ENCODE measurements around the gene ZNF672.
"Not testable (repeated sequence)": the region's sequence is repeated elsewhere in the genome, so short reads cannot be mapped to it uniquely, and the experiment has no call there.

Gene ZNF672

DNA sequence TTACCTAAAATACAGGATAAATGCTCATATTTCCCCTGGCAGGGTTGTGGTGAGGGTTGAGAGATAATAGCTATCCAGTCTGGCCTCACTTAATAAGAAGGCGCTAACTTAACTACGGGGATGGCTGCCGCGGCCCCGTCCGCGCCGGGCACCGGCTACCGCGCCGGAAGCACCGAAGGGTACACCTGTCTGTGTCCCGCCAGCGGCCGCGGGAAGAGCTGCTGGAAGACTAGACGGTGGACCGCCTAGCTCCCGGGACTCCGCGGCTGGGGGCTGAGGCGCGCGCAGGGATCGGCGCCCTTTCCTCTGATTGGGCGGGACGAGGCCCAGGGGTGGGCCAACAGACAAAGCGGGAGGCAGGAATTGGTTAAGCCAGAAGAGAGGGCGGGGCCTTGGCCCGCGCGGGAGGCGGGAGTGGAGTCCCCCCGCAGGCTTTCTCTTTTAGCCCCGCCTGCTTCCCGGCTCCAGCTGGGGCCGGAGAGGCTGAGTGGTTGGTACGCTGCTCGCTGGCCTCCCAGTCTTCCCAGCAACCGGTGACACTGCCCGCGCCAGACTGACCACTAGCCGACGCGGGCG is at the start of gene ZNF672:
Gene ZNF672, plus strand, starts transcription at position 444 of the 576 bp plus-strand sequence. CDS start 9,051 bp downstream, outside the sequence.
- H3K4me3 ChIP-seq (ENCODE audit: low read length) = peak within 1 kb of the TSS; percentile 91
- H3K9ac ChIP-seq (ENCODE audit: low read length) = peak within 1 kb of the TSS; percentile 94
- no peaks in the 10 kb centered on the region for H3K27me3 ChIP-seq (ENCODE audit: control insufficient read depth, insufficient read depth, low read length)
- H3K9me3 ChIP-seq (ENCODE audit: control insufficient read depth, low read length) = no peaks in the 10 kb centered on the region
- peaks cover 8% of the 10 kb centered on the region for H3K4me1 ChIP-seq (ENCODE audit: control insufficient read depth, insufficient read depth, low read length)
- H3K36me3 ChIP-seq (ENCODE audit: control insufficient read depth, insufficient read depth, low read length) = no peaks in the 10 kb centered on the region

DNA sequence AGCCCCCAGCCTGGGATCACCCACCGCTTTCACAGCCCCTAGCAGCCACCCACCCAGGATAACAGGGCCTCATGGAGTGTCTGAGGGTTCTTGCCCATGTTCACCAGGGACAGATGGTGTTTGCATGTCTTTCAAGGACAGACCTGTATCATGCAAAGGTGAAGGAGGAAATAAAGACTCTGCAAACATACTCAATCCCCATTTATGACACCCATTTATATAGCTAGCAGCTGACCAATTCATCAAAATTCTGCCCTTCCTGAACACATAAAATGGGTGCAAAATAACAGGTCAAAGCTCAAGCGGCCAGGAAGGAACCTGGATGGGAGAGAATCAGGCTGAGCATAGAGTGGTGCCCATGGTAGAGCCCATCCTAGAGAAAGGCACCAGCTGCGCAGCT is 49.7 kb upstream of the ZNF672 start:
- Histone ChIP-seq H3K9ac (ENCODE audit: low read length) (no peak overlapping the region), H3K9me3 (ENCODE audit: control insufficient read depth, low read length) (no peaks in the 10 kb centered on the region), H3K4me3 (ENCODE audit: low read length) (no peak overlapping the region), H3K36me3 (ENCODE audit: control insufficient read depth, insufficient read depth, low read length) (no peaks in the 10 kb centered on the region), H3K4me1 (ENCODE audit: control insufficient read depth, insufficient read depth, low read length) (no peaks in the 10 kb centered on the region), H3K27me3 (ENCODE audit: control insufficient read depth, insufficient read depth, low read length) (peaks cover 5% of the 10 kb centered on the region)

DNA sequence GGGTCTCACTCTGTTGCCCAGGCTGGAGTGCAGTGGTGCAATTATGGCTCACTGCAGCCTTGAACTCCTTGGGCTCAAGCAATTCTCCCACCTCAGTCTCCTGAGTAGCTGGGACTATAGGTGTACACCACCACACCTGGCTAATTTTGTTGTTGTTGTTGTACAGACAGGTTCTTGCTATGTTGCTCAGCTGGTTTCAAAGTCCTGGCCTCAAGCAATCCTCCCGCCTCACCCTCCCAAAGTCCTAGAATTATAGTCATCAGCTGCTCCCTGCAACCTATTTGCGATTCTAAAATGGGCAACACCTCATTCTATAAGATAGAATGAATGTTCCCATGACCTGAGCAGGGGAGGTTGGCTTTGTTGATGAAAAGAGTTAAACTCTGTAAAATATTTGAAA is 48.7 kb upstream of the ZNF672 start:
- H3K36me3 ChIP-seq (ENCODE audit: control insufficient read depth, insufficient read depth, low read length); H3K4me3 ChIP-seq (ENCODE audit: low read length); H3K27me3 ChIP-seq (ENCODE audit: control insufficient read depth, insufficient read depth, low read length); H3K9me3 ChIP-seq (ENCODE audit: control insufficient read depth, low read length); H3K9ac ChIP-seq (ENCODE audit: low read length); H3K4me1 ChIP-seq (ENCODE audit: control insufficient read depth, insufficient read depth, low read length): not testable (repeated sequence)

DNA sequence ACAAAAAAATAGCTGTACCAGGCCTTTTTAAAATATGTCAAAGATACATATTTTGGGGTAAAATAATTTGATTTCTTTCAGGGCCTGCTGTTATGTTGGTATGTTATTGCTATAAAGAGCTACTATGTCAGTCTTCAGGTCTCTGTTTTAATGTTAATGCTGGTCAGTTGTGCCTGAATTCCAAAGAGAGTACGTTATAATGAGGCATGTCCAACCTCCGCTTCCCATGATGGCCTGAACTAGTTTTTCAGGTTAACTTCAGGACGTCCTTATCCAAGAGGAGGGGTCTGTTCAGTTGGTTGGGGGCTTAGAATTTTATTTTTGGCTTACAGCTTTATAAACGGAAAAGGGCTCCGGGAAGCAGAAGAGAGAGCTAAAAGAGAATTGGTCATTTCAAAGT is 47.6 kb upstream of the ZNF672 start:
- no peaks in the 10 kb centered on the region for H3K9me3 ChIP-seq (ENCODE audit: control insufficient read depth, low read length)

DNA sequence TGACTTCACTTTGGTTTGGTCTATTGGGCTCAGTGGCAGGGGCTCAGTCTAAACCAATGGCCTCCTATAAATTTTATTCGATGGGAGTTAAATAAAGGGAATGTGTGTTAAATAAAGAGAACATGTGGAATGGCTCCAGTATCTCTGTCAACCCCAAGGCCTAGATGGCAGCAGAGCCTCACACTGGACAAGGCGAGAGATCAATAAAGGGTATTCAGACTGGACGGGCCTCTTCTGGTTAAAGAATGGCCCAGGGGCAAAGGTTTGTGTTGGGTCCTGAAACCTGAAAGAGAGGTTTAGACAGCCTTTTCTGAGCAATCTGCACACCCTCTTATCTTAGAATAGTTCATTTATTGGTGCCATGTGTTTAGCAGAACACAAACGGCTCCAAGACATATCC is 47.0 kb upstream of the ZNF672 start:
- Histone ChIP-seq H3K36me3 (ENCODE audit: control insufficient read depth, insufficient read depth, low read length) (no peaks in the 10 kb centered on the region), H3K9ac (ENCODE audit: low read length) (no peak overlapping the region), H3K4me1 (ENCODE audit: control insufficient read depth, insufficient read depth, low read length) (no peaks in the 10 kb centered on the region), H3K9me3 (ENCODE audit: control insufficient read depth, low read length) (no peaks in the 10 kb centered on the region), H3K4me3 (ENCODE audit: low read length) (no peak overlapping the region), H3K27me3 (ENCODE audit: control insufficient read depth, insufficient read depth, low read length) (peaks cover 5% of the 10 kb centered on the region)

More for the DNA sequence above, 47.6 kb upstream of the ZNF672 start:
- Histone ChIP-seq H3K36me3 (ENCODE audit: control insufficient read depth, insufficient read depth, low read length) (no peaks in the 10 kb centered on the region), H3K4me3 (ENCODE audit: low read length) (no peak overlapping the region), H3K9ac (ENCODE audit: low read length) (no peak overlapping the region), H3K27me3 (ENCODE audit: control insufficient read depth, insufficient read depth, low read length) (peaks cover 5% of the 10 kb centered on the region), H3K4me1 (ENCODE audit: control insufficient read depth, insufficient read depth, low read length) (no peaks in the 10 kb centered on the region)

DNA sequence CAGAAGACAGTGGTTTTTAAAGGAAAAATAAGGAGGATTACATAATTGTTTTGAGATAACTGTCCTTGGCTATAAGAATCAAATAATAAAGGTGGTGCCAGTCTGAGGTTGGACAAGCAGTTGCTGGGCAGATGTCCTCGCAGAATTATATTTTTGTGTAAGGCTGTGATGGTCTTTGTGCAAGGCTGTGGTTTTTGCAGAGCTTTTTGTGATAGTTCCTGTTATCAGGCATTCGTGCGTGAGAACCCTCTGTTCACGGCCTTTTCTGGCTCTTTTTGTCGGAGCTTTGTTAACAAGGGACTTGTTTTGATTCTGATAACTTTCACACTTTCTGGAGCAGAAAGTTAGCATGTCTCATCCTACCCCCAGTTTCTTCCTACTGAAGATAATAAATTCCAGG is 45.7 kb upstream of the ZNF672 start:
- H3K4me1 ChIP-seq (ENCODE audit: control insufficient read depth, insufficient read depth, low read length) = no peaks in the 10 kb centered on the region
- H3K9ac ChIP-seq (ENCODE audit: low read length) = no peak overlapping the region
- H3K9me3 ChIP-seq (ENCODE audit: control insufficient read depth, low read length) = no peaks in the 10 kb centered on the region
- H3K36me3 ChIP-seq (ENCODE audit: control insufficient read depth, insufficient read depth, low read length) = no peaks in the 10 kb centered on the region
- peaks cover 5% of the 10 kb centered on the region for H3K27me3 ChIP-seq (ENCODE audit: control insufficient read depth, insufficient read depth, low read length)
- no peak overlapping the region for H3K4me3 ChIP-seq (ENCODE audit: low read length)

DNA sequence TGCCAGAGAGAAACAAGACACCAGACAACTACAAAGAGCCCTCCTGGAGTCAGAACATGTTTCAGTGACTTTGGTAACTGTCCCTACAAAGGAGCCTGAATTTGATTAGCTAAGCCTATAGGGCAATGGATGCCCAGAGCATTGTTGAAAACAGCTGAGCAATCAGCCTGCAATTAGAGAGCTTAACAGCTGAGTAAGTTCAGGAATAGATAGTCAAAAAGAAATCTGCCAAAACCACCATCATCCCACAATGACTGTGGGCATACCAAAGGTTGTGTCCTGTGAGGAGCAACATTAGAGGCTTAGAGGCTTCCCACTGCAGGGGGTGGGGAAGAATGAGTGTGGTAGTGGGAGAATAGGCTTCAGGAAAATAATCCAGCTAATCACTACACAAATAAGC is 44.4 kb upstream of the ZNF672 start:
- Histone ChIP-seq H3K4me1 (ENCODE audit: control insufficient read depth, insufficient read depth, low read length) (no peaks in the 10 kb centered on the region), H3K36me3 (ENCODE audit: control insufficient read depth, insufficient read depth, low read length) (no peaks in the 10 kb centered on the region), H3K4me3 (ENCODE audit: low read length) (no peak overlapping the region), H3K9ac (ENCODE audit: low read length) (no peak overlapping the region), H3K9me3 (ENCODE audit: control insufficient read depth, low read length) (no peaks in the 10 kb centered on the region), H3K27me3 (ENCODE audit: control insufficient read depth, insufficient read depth, low read length) (peaks cover 3% of the 10 kb centered on the region)

DNA sequence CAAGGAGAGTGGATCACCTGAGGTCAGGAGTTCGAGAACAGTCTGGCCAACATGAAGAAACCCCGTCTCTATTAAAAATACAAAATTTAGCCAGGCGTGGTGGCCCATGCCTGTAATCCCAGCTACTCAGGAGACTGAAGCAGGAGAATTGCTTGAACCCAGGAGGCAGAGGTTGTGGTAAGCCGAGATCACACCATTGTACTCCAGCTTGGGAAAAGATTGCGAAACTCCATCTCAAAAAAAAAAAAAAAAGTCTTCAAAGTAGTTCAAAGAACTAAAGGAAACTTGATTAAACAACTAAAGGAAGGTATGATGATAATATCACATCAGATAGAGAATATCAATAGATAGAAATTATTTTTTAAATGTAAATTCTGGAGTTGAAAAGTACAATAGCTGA is 43.4 kb upstream of the ZNF672 start:
- not testable (repeated sequence) for H3K9me3 ChIP-seq (ENCODE audit: control insufficient read depth, low read length); H3K4me1 ChIP-seq (ENCODE audit: control insufficient read depth, insufficient read depth, low read length); H3K4me3 ChIP-seq (ENCODE audit: low read length); H3K9ac ChIP-seq (ENCODE audit: low read length); H3K36me3 ChIP-seq (ENCODE audit: control insufficient read depth, insufficient read depth, low read length); H3K27me3 ChIP-seq (ENCODE audit: control insufficient read depth, insufficient read depth, low read length)

DNA sequence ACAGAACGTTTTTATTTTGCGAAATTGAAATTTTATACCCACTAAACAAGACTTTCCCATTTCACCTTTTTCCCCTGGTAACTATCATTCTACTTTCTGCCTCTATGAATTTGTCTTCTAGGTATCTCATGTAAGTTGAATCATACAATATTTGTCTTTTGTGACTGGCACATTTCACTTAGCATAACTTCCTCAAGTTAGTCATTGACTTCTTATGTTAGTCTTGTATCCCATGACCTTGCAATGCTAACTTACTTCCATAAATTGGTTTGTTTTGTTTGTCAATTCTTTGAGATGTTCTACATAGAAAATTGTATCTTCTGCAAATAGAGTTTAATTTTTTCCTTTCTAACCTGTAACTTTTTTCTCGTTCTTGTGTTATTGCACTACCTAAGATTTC is 39.2 kb upstream of the ZNF672 start:
- H3K27me3 ChIP-seq (ENCODE audit: control insufficient read depth, insufficient read depth, low read length) = peaks cover 4% of the 10 kb centered on the region
- H3K36me3 ChIP-seq (ENCODE audit: control insufficient read depth, insufficient read depth, low read length) = no peaks in the 10 kb centered on the region
- H3K4me1 ChIP-seq (ENCODE audit: control insufficient read depth, insufficient read depth, low read length) = no peaks in the 10 kb centered on the region
- H3K9me3 ChIP-seq (ENCODE audit: control insufficient read depth, low read length) = no peaks in the 10 kb centered on the region
- no peak overlapping the region for H3K9ac ChIP-seq (ENCODE audit: low read length)
- no peak overlapping the region for H3K4me3 ChIP-seq (ENCODE audit: low read length)

DNA sequence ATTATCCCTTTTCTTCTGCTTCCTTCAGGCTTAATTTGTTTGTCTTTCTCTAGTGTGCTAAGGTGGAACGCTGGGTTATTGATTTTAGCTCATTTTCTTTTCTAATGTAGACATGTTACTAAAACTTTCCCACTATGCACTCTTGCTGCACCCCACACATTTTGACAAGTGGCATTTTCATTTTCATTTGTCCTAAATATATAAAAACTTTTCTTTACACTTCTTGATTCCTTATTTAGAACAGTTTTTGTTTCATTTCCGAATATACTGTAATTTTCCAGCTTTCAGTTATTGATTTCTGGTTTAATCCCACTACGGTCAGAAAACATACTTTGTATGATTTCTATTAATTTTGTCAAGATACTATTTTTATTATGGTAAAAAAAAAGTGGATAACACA is 37.6 kb upstream of the ZNF672 start:
- peaks cover 4% of the 10 kb centered on the region for H3K27me3 ChIP-seq (ENCODE audit: control insufficient read depth, insufficient read depth, low read length)
- H3K9ac ChIP-seq (ENCODE audit: low read length) = no peak overlapping the region
- H3K4me3 ChIP-seq (ENCODE audit: low read length) = no peak overlapping the region
- no peaks in the 10 kb centered on the region for H3K9me3 ChIP-seq (ENCODE audit: control insufficient read depth, low read length)
- H3K4me1 ChIP-seq (ENCODE audit: control insufficient read depth, insufficient read depth, low read length) = peaks cover 8% of the 10 kb centered on the region
- no peaks in the 10 kb centered on the region for H3K36me3 ChIP-seq (ENCODE audit: control insufficient read depth, insufficient read depth, low read length)

DNA sequence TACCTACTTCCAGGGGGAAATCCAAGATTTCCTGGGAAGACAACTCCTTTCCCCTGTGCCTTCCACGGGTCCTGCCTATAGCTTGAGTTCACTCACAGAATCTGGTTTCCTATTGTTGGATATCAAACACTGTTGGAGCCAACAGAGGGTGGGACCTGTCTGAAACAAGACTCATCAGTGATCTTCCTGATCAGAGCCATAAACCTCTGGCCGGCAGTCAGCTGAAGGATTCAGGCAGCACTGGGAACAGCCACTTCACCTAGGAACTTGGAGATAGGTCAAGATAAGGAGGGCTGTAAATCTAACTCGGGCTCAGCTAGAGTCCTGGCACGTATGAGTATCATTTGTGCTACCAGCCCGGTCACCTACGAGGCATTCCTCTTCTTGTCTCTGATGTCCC is 35.6 kb upstream of the ZNF672 start:
- no peak overlapping the region for H3K4me3 ChIP-seq (ENCODE audit: low read length)
- no peaks in the 10 kb centered on the region for H3K9me3 ChIP-seq (ENCODE audit: control insufficient read depth, low read length)
- H3K36me3 ChIP-seq (ENCODE audit: control insufficient read depth, insufficient read depth, low read length) = no peaks in the 10 kb centered on the region
- peaks cover 4% of the 10 kb centered on the region for H3K27me3 ChIP-seq (ENCODE audit: control insufficient read depth, insufficient read depth, low read length)
- no peak overlapping the region for H3K9ac ChIP-seq (ENCODE audit: low read length)
- peaks cover 20% of the 10 kb centered on the region for H3K4me1 ChIP-seq (ENCODE audit: control insufficient read depth, insufficient read depth, low read length)

DNA sequence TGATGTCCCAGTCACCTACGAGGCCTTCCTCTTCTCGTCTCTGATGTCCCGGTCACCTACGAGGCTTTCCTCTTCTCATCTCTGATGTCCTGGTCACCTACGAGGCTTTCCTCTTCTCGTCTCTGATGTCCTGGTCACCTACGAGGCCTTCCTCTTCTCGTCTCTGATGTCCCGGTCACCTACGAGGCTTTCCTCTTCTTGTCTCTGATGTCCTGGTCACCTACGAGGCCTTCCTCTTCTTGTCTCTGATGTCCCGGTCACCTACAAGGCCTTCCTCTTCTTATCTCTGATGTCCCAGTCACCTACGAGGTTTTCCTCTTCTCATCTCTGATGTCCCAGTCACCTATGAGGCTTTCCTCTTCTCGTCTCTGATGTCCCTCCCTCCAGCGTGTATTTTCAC is 34.5 kb upstream of the ZNF672 start:
- not testable (repeated sequence) for H3K9ac ChIP-seq (ENCODE audit: low read length); H3K4me3 ChIP-seq (ENCODE audit: low read length); H3K36me3 ChIP-seq (ENCODE audit: control insufficient read depth, insufficient read depth, low read length); H3K9me3 ChIP-seq (ENCODE audit: control insufficient read depth, low read length); H3K27me3 ChIP-seq (ENCODE audit: control insufficient read depth, insufficient read depth, low read length)
- peaks cover 20% of the 10 kb centered on the region for H3K4me1 ChIP-seq (ENCODE audit: control insufficient read depth, insufficient read depth, low read length)

All from mucosa of stomach (tissue), 1 donor.